ENCODE results near the gene VPS35L. TPM values are rescaled to one million over a fixed set of nuclear protein-coding genes. Genes with fewer than 3 reads are reported as not detected.

VPS35L gene
- total and polyA plus RNA-seq, 2 donors (not counting 1 experiment from before 2014, with no cell fraction given): 17.5 to 62.1 TPM

- POLR2A ChIA-PET: interaction anchor here (0.6 kb wide), 1 partner anchor 46 kb away, joined by 3 read pairs; no protein-coding TSS in a partner anchor
- no peak overlapping the region for H3K4me3 ChIP-seq (ENCODE audit: control extremely low read depth in 1 of 5, extremely low read depth in 1 of 5, insufficient read depth in 1 of 5, low read depth in 2 of 5, low read length in 4 of 5)
- H3K27me3 ChIP-seq (replicated peaks in 1 of 4; ENCODE audit: control extremely low read depth in 1 of 4, control insufficient read depth in 3 of 4, insufficient read depth in 4 of 4, low read length in 3 of 4): no peaks in the 10 kb centered on the region
- no peak overlapping the region for H3K4me3 Mint-ChIP-seq
- H3K4me2 ChIP-seq (replicated peaks; ENCODE audit: low read depth, low read length, poor library complexity, severe bottlenecking): no peak overlapping the region
- ATAC-seq (ENCODE audit: low read depth): no peak
- no peaks in the 10 kb centered on the region for H4K20me1 ChIP-seq (ENCODE audit: control insufficient read depth, insufficient read depth, low read length, poor library complexity, severe bottlenecking)
- no peak overlapping the region for H3K27ac ChIP-seq (ENCODE audit: low read length in 2 of 2)
- intact Hi-C loops (cut with micrococcal nuclease): no loop called here
- no peaks in the 10 kb centered on the region for H3K4me1 ChIP-seq (ENCODE audit: control insufficient read depth in 2 of 2, insufficient read depth in 2 of 2, low read length in 2 of 2)
- no peaks in the 10 kb centered on the region for H3K4me1 Mint-ChIP-seq
- WGBS (ENCODE audit: insufficient coverage): 100% methylated on average over 1 of the region's 3 CpGs
- no peaks in the 10 kb centered on the region for H3K9me3 ChIP-seq (ENCODE audit: control extremely low read depth in 1 of 3, control insufficient read depth in 2 of 3, insufficient read depth in 1 of 3, low read length in 2 of 3)
- H3K9ac ChIP-seq (ENCODE audit: low read length): no peak overlapping the region
- no peaks in the 10 kb centered on the region for H3K9me3 Mint-ChIP-seq (ENCODE audit: insufficient read depth)
- no peak overlapping the region for H2AFZ ChIP-seq (ENCODE audit: insufficient read depth, low read depth, low read length, poor library complexity, severe bottlenecking)
- CTCF ChIA-PET: interaction anchor here (0.6 kb wide), 1 partner anchor 10 kb away, joined by 3 read pairs; no protein-coding TSS in a partner anchor
- H3K27ac Mint-ChIP-seq: no peak overlapping the region
- peaks cover 0 to 16% of the 10 kb centered on the region in 2 experiments for H3K36me3 ChIP-seq (replicated peaks in 1 of 2; ENCODE audit: control extremely low read depth in 1 of 2, control insufficient read depth in 1 of 2, extremely low read depth in 1 of 2, insufficient read depth in 2 of 2, low read length in 1 of 2)
- TF ChIP-seq CTCF (IDR thresholded peaks at IDR 0.05): no peak
- TF ChIP-seq EZH2 (IDR thresholded peaks at IDR 0.05; ENCODE audit: borderline replicate concordance, insufficient read depth, low read depth, low read length, poor library complexity, severe bottlenecking): no peak
- no peak for DNase-seq
- H3K79me2 ChIP-seq (ENCODE audit: control insufficient read depth, insufficient read depth, low read length): no peaks in the 10 kb centered on the region
- no peaks in the 10 kb centered on the region for H3K27me3 Mint-ChIP-seq
Observed at GRCh38 chr16:19548144-19548543, 7.4 kb upstream of the VPS35L start.

- no peaks in the 10 kb centered on the region for H4K20me1 ChIP-seq (ENCODE audit: control insufficient read depth, insufficient read depth, low read length, poor library complexity, severe bottlenecking)
- no peak for DNase-seq
- no peaks in the 10 kb centered on the region for H3K79me2 ChIP-seq (ENCODE audit: control insufficient read depth, insufficient read depth, low read length)
- H3K4me3 Mint-ChIP-seq: no peak overlapping the region
- intact Hi-C loops (cut with micrococcal nuclease): loop anchor here (10.0 kb wide), 1 partner anchor 1355 kb away; the partner anchor contains the start of genes DCUN1D3 and LYRM1
- no peak overlapping the region for H3K4me2 ChIP-seq (replicated peaks; ENCODE audit: low read depth, low read length, poor library complexity, severe bottlenecking)
- H3K4me1 ChIP-seq (ENCODE audit: control insufficient read depth in 2 of 2, insufficient read depth in 2 of 2, low read length in 2 of 2): peaks cover 3 to 5% of the 10 kb centered on the region in 2 donors
- H3K9ac ChIP-seq (ENCODE audit: low read length): no peak overlapping the region
- no peak overlapping the region for H2AFZ ChIP-seq (ENCODE audit: insufficient read depth, low read depth, low read length, poor library complexity, severe bottlenecking)
- H3K9me3 Mint-ChIP-seq (ENCODE audit: insufficient read depth): no peaks in the 10 kb centered on the region
- H3K27me3 ChIP-seq (replicated peaks in 1 of 4; ENCODE audit: control extremely low read depth in 1 of 4, control insufficient read depth in 3 of 4, insufficient read depth in 4 of 4, low read length in 3 of 4): no peaks in the 10 kb centered on the region
- H3K4me3 ChIP-seq (ENCODE audit: control extremely low read depth in 1 of 5, extremely low read depth in 1 of 5, insufficient read depth in 1 of 5, low read depth in 2 of 5, low read length in 4 of 5): no peak overlapping the region
- H3K9me3 ChIP-seq (ENCODE audit: control extremely low read depth in 1 of 3, control insufficient read depth in 2 of 3, insufficient read depth in 1 of 3, low read length in 2 of 3): no peaks in the 10 kb centered on the region
- H3K27ac ChIP-seq (ENCODE audit: low read length in 2 of 2): no peak overlapping the region
- no peaks in the 10 kb centered on the region for H3K27me3 Mint-ChIP-seq
- POLR2A ChIA-PET: no interaction called here
- ATAC-seq (ENCODE audit: low read depth): no peak
- peaks cover 3% of the 10 kb centered on the region for H3K4me1 Mint-ChIP-seq
- no peak overlapping the region for H3K27ac Mint-ChIP-seq
- TF ChIP-seq EZH2 (IDR thresholded peaks at IDR 0.05; ENCODE audit: borderline replicate concordance, insufficient read depth, low read depth, low read length, poor library complexity, severe bottlenecking) (no peak), CTCF (IDR thresholded peaks at IDR 0.05) (no peak)
- CTCF ChIA-PET: no interaction called here
- H3K36me3 ChIP-seq (replicated peaks in 1 of 2; ENCODE audit: control extremely low read depth in 1 of 2, control insufficient read depth in 1 of 2, extremely low read depth in 1 of 2, insufficient read depth in 2 of 2, low read length in 1 of 2): peaks cover 0 to 9% of the 10 kb centered on the region in 2 experiments
Observed at GRCh38 chr16:19549673-19550072, 5.8 kb upstream of the VPS35L start.
